LoVo (cell line): Measurements from ENCODE around the gene PCK2.

Experiments
- DNase-seq: peaks from one replicate; pipeline ENCODE4 v3.0.0-alpha.2; 2016; ENCODE audit warnings: low spot score

PCK2 gene

DNA sequence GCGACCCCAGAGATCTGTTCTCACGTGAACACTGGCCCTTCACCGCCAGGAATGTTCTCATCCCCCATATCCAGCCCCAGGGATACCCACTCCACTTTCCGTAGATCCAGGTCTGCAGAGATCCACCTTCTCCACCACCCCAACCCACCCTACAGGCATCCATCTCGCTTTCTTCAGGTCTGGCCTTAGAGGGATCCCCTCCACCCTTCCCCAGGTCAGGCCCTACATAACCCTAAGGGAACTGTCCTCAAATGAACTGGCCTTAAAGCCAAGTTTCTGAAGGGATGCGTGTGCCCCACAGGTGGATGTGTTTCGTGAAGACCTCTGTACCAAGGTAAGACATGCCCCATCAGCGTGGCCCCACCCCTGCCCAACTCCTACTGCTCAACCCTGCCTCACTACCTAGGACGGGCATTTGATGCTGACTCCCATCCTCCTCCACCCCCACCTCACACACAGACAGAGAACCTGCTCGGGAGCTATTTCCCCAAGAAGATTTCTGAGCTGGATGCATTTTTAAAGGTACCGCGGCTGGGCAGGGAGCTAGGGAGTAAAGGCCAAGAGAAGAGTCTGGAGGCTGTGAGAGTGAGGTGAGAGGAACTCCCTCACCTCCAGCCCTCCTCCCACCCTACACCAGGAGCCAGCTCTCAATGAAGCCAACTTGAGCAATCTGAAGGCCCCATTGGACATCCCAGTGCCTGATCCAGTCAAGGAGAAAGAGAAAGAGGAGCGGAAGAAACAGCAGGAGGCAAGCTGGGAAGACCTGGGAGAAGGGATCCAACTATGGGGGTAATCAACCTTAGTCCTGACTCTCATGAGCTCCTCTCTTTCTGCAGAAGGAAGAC, 42.8 kb downstream of the PCK2 start:
- no peak for DNase-seq

DNA sequence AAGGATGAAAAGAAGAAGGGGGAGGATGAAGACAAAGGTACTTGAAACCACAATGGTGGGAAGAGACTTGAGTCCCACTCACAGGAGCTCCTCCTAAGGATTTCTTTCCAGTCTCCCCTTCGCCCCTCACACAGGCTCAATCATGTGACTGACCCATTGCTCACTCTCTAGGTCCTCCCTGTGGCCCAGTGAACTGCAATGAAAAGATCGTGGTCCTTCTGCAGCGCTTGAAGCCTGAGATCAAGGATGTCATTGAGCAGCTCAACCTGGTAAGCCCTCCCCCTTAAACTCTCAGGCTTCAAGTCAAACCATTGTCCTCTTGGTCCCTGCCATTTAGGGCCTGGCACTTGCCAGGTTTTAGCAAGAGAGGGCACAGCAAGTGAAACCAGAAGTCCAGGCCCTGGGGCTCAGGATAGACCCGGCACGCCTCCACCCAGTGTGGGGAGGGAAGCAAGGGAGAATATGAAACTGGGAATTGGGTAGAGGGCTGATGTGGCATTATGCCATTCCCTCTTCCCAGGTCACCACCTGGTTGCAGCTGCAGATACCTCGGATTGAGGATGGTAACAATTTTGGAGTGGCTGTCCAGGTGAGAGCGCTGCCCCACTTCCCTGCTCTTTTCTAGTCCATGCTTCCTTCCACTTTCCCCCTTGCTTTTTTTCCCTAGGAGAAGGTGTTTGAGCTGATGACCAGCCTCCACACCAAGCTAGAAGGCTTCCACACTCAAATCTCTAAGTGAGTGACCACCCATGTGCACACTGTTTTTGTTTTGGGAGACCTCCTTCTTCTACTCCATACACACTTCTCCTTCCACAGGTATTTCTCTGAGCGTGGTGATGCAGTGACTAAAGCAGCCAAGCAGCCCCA, 43.7 kb downstream of the PCK2 start:
- DNase-seq: no peak

DNA sequence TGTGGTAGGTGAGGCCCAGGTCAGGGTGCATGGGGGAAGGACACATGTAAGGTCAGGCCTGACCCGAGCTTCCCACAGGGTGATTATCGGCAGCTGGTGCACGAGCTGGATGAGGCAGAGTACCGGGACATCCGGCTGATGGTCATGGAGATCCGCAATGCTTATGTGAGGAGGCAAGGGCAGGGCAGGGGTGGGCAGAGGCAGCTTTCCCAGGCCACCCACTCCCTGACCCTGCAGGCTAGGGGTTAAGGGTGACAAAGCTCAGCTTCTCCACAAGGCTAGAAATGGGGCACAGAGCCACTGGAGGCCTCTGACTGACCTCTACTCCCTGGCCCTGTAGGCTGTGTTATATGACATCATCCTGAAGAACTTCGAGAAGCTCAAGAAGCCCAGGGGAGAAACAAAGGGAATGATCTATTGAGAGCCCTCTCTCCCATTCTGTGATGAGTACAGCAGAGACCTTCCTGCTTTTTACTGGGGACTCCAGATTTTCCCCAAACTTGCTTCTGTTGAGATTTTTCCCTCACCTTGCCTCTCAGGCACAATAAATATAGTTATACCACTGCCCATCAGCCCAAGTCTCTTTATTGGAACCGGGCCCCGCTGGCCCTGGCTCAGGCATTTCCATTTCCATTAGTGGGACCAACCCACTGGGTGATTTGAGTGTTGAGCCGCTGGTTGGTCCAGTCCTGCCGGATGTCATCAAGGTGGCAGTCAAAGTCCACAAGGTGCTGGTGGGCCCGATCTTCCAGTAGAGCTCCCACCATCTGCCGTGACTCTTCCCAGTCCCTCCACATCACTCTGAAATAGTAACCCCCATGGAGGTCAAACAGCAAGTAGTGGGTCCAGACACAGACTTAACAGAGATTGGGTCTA, 44.5 kb downstream of the PCK2 start:
- DNase-seq: no peak

DNA sequence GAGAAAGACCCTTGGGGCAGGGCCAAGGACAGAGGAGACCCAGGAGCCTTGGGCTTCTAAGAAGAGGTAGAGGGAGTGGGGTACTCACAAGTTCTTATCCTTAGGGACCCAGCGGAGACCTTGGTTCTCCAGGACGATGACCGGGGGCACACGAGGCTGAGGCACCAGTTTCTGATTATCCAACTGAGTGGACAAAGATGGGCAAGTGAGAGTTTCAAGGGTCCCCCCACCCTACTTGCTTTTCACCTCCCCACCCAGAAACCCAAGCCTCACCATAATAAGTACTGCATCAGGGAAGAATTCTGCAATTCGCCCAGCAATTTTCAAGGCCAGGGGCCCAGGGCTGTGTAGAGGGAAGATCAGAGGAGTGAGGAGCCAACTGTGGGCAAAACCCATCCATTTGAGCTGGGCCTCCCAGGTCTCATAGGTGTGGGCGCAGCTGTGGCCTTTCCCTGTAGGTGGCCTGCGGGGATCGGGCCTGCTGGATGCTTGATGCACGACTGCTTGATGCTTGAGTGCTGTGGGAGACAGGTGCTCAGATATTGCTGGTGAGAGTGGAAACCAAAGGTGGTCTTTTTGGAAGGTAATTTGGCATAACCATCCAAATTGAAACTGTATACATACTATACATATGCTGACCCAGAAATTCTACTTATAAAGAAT, 45.3 kb downstream of the PCK2 start:
- DNase-seq: peak; percentile 20

DNA sequence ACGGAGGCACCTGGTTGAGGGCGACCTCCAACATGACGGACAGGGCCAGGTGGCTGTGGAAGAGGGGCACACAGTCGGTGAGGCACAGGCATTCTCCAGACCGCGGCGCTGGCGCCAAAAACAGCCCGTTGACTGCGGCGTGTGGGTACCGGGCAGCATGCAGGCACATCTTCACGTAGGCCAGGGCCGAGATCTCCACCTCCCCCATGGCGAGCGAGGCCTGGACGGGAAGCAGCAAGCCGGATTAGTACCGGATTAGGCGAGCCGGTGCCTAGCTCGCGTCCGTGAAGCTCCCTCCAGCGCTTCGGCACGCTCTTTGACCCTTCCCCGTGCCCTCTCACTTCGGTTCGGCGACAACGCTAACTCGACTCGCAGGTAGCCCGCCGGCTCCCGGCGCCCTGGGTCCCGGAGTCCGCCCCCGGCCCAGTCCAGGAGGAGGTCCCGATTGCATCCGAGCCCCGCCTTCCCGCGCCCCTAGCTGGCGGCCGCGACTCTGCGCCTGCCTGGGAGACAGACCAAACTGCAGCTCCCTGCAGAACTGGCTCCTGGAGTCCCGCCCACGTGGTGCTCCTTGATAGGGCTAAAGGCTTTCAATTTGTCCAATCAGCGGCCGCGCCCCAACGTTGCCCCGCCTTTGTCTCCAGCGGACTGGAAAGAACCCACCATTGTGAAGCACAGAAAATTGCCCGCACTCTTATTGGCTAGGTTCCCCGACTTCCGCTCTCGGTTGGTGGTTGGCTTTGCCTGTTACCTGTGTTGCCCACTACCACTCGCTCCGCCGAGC, 47.2 kb downstream of the PCK2 start, which contains the start of gene EMC9:
Gene EMC9, minus strand, starts transcription at position 495 of the 784 bp plus-strand sequence. Its CDS starts 287 bp downstream, at position 208.
- peak; percentile 99 for DNase-seq

DNA sequence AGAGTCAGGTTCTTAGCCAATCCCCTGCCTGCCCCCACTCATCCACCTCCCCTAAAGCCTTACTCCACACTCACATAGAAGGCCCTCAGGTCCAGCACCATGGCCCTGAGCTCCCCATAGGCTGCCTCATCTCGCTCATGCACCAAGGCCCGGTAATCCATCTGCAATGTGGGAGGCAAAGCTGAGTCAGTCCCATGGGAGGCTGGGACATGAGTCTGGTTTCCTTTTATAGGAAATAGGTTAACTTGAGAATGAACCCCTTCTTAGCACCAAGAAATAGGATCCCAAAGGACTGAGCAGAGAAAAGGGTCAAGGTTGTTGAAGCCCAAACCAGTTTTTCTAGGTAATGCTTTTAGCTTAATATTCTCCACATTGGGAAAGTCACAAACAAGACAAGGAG, 49.4 kb downstream of the PCK2 start:
- no peak for DNase-seq

DNA sequence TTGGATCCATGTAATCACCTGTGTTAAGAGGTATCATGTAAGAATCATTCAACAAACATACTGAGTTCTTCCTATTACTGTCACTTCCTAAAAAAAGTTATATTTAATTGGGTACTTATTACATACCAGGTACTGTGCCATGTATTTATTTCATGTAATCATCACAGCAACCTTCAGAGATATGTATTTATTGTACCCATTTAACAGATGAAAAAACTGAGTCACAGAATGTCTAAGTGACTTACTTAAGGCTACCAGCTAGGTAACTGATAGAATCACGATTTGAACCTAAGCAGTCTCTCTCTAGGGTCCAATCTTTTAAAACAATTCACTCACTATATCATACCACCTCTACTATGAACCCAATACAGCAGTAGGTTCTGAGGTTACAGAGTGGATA, 50.3 kb downstream of the PCK2 start:
- no peak for DNase-seq

DNA sequence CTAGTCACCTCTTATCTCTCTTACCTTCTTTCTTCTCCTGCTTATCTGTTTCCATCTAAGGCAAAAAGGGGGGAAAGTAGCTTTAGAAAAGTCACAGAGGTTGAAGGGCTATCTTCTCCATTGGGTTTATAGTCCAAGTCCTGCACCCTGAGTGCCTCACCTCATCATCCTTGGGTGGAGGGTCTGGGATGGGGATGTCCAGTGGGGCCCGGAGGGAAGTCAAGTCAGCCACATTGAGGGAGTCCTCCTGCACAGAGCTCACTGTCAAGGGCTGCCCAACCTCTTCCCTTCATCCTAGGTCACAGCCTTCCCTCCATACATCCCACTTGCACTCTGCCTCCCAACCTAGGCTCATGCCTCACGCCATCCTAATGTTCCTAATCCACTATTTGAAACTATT, 51.1 kb downstream of the PCK2 start:
- no peak for DNase-seq

DNA sequence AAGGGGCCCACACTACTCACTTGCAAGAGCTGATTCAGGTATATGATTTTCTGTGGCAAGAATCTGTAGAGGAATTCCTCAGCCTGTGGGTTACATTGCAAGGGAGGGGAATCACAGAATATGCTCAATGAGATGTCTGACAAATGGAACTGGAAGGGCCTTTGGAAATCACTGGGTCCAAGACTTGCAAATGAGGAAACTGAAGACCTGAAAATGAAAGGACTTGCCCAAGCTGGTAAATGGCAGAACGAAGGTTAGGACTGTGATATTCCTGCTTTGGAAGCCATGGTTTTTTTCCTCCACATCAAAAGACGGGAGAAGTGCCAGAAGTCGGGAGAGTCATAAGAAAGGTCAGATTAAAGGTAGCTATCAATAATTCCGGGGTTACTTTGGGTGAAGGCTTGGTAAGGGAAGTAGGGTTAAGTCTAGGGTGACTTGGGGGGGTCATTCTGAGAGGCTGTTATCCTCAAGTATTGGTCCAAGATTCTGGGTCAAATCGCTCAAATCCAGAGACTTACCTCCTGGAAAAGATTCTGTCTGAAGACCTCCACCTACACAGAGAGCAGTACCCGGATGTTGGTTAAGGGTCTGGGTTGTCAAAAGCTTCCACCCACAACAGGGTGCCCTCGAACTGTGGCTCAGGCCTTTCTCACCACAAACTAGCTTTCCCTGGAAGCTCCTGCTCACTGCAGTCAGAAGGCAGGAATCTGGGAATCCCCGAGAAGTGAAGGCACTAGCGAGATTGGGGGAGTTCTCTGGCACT, 51.8 kb downstream of the PCK2 start:
- DNase-seq: no peak

DNA sequence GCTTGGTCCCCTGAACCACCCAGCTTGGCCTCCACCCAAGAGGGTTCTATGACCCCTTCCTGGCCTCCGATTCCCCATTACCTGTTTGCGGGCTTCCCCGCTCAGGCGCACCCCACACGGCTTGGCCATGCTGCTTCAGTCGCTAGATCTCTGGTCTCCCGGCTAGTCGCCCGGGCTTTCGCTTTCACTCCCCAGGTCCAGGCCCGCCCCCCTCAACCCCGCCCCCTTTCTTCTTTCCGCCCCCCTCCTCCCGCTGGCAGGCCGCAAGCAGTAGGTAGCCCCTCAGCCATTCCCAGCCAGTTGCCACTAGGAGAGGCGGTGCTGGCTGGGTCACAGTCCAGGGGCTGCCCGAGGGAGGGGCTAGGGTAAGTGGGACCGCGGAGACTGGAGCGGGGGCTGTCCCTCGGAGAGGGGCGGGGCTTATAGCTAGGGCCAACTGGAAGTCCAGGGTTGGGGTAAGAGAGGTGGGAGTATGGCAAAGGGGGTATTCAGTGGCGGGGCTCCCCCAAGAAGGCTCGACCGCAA, 52.4 kb downstream of the PCK2 start, which contains the start of gene PSME2:
Gene PSME2, minus strand, starts transcription at position 158 of the 525 bp plus-strand sequence. Its CDS starts 29 bp downstream, at position 129.
- peak; percentile 97 for DNase-seq

DNA sequence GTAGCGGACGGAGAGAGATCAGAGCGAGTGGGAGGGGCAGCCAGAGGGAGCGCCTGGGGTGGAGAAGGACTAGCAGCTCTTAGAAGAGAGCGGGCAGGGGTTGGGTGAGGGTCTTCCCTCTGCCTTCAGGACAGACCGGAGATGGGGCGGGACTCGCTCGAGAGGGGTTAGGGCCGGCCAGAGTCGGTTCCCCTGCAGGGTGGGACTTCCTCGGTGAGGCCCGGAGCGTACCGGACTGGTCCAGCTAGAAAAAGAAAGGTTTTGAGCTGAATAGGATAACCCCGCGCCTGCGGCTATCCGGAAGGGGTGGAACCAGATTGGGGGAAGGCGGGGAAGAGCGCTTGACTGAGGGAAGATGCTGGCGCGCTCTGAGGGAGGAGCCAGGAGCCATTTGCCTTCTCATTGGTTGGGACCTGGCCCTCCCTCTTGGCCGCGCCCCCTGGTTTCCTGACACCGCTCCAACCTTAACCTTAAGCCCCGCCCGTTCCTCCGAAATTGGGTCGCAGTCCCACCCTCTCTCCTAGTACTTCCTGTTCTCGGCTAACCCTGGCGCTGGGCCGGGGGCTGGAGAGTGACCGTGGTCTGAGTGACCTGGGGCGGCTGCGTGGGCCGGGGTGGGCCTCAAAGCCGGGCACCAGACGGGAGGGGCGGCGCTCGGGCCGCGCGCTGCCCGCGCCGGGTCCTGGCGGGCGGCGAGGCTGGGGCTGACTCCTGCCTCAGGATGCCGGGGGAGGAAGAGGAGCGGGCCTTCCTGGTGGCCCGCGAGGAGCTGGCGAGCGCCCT, 53.1 kb downstream of the PCK2 start, which contains the start of gene RNF31:
Gene RNF31, plus strand, starts transcription at position 521 of the 783 bp plus-strand sequence. Its CDS starts 201 bp downstream, at position 722.
- DNase-seq: peak; percentile 99

DNA sequence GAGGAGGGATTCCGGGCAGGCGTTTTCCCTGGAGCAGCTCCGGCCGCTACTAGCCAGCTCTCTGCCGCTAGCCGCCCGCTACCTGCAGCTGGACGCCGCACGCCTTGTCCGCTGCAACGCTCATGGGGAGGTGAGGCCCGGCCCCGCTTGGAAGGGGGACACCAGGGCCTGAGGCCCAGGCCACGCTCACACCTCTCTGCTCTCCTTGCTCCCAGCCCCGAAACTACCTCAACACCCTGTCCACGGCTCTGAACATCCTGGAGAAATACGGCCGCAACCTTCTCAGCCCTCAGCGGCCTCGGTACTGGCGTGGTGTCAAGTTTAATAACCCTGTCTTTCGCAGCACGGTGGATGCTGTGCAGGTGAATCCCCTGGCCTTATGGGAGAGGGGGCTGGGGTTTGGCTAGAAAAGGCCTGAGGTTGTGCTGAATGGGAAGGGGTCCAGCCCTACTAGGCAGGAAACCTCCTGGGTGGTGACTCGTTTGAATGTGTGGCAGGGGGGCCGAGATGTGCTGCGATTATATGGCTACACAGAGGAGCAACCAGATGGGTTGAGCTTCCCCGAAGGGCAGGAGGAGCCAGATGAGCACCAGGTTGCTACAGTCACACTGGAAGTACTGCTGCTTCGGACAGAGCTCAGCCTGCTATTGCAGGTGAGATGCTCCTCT, 53.8 kb downstream of the PCK2 start:
- DNase-seq: no peak

DNA sequence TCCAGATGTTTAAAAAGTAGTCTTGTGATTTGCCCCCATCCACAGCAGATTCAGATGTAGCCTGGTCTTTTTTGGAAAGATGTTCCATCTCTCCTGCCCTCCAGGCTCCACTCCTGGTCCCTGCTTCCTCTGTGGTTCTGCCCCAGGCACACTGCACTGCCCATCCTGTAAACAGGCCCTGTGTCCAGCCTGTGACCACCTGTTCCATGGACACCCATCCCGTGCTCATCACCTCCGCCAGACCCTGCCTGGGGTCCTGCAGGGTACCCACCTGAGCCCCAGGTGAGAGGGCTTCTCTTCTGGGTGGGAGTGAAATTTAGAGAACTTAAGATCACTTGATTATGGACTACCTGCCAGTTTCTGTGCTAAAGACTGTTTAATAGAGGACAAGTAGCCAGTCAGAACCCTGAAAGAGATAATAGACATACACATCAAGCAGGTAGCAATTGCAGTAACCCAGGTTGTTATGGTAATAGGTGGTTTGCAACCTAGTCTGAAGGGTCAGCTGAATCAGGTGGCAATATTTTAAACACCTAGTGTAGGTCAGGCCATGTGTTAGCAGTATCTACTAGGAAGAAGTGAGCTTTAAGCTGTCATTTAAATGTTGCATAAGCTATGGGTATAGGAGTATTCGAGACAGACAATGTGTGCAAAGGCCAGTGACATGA, 55.3 kb downstream of the PCK2 start:
- no peak for DNase-seq

DNA sequence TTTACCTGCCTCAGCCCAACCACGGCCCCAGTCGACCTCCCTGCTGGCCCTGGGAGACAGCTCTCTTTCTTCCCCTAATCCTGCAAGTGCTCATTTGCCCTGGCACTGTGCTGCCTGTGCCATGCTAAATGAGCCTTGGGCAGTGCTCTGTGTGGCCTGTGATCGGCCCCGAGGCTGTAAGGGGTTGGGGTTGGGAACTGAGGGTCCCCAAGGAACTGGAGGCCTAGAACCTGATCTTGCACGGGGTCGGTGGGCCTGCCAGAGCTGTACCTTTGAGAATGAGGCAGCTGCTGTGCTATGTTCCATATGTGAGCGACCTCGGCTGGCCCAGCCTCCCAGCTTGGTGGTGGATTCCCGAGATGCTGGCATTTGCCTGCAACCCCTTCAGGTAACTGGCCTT, 56.0 kb downstream of the PCK2 start:
- DNase-seq: no peak

DNA sequence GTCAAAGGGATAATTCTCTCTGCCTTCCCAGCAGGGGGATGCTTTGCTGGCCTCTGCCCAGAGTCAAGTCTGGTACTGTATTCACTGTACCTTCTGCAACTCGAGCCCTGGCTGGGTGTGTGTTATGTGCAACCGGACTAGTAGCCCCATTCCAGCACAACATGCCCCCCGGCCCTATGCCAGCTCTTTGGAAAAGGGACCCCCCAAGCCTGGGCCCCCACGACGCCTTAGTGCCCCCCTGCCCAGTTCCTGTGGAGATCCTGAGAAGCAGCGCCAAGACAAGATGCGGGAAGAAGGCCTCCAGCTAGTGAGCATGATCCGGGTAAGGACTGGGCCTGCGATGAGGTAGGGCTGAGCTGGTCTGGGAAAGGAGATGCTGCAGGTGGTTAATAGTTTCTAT, 56.5 kb downstream of the PCK2 start:
- DNase-seq: no peak

DNA sequence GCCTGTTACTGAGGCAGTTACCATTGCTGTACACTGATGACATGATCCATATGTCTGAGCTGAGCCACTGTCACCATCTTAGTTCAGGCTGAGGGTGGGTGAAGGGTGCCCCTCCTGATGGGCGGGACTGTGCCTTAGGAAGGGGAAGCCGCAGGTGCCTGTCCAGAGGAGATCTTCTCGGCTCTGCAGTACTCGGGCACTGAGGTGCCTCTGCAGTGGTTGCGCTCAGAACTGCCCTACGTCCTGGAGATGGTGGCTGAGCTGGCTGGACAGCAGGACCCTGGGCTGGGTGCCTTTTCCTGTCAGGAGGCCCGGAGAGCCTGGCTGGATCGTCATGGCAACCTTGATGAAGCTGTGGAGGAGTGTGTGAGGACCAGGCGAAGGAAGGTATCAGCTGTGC, 56.9 kb downstream of the PCK2 start:
- DNase-seq: no peak

DNA sequence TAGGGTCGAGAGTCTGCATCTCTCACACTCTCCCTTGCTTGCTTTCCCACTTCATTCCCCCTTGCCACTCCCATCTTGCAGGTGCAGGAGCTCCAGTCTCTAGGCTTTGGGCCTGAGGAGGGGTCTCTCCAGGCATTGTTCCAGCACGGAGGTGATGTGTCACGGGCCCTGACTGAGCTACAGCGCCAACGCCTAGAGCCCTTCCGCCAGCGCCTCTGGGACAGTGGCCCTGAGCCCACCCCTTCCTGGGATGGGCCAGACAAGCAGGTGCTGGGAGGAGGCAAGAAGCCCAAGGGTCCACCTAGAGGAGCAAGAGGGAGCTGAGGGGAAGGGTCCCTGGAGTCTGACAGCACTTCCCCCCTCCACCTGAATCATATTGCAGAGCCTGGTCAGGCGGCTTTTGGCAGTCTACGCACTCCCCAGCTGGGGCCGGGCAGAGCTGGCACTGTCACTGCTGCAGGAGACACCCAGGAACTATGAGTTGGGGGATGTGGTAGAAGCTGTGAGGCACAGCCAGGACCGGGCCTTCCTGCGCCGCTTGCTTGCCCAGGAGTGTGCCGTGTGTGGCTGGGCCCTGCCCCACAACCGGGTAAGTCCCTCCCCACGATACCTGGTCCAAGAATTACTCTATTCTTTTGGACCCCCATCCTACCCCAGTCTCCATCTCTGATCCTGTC, 57.4 kb downstream of the PCK2 start:
- DNase-seq: no peak
